ENCODE data around the gene WNT8A.

Gene WNT8A

DNA sequence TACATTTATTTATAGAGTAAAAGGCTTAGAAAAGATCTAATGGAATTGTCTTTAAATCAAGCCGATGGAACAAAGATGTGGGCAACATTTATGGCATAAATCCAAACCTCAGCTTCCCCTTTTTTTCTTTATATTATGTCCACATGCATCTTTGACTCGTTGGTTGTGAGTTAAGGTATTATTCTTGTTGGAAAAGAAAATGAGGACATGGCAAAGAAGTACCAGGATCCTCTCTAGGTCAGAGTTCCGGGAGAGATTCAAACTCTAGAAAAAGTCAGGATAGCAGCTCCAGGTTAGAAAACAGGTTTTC lies 55.9 kb downstream of the WNT8A start (continued):
- TF ChIP-seq, protein P1, sequence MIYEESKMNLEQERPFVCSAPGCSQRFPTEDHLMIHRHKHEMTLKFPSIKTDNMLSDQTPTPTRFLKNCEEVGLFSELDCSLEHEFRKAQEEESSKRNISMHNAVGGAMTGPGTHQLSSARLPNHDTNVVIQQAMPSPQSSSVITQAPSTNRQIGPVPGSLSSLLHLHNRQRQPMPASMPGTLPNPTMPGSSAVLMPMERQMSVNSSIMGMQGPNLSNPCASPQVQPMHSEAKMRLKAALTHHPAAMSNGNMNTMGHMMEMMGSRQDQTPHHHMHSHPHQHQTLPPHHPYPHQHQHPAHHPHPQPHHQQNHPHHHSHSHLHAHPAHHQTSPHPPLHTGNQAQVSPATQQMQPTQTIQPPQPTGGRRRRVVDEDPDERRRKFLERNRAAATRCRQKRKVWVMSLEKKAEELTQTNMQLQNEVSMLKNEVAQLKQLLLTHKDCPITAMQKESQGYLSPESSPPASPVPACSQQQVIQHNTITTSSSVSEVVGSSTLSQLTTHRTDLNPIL (CRISPR knock-in tag; IDR thresholded peaks at IDR 0.05; ENCODE audit: low read depth) = no peak
- TF ChIP-seq ZC3H10 (CRISPR knock-in tag; IDR thresholded peaks at IDR 0.05) (no peak), ARNTL (CRISPR knock-in tag; IDR thresholded peaks at IDR 0.05; ENCODE audit: borderline replicate concordance, low read depth) (no peak), PPARA (CRISPR knock-in tag; IDR thresholded peaks at IDR 0.05; ENCODE audit: borderline replicate concordance) (no peak), TCF4 (CRISPR knock-in tag; IDR thresholded peaks at IDR 0.05; ENCODE audit: borderline replicate concordance) (no peak), GLIS3 (CRISPR knock-in tag; IDR thresholded peaks at IDR 0.05) (no peak), BACH2 (CRISPR knock-in tag; IDR thresholded peaks at IDR 0.05; ENCODE audit: borderline replicate concordance) (no peak), OSR1 (CRISPR knock-in tag; IDR thresholded peaks at IDR 0.05) (no peak)

DNA sequence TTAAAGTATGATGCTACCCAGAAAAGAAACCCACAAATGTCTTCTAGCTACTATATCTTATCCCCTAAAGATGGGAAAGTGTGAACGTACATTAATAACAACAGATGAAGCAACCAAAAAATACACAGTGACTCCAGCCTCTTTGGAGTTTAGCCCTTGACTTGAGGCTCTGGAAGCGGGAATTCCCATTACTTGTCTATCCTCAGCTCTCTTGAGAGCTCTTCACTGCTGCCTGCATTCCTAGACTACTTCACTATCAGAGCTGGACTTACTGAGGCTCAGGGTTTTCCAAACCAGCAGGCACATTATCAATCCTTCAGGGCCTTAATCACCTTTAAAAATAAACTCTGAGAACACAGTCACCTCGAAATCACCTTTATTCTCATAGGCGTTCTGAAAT lies 56.4 kb downstream of the WNT8A start:
- no peak for TF ChIP-seq ZFP3 (CRISPR knock-in tag; IDR thresholded peaks at IDR 0.05)
- no peak for TF ChIP-seq ZNF565 (CRISPR knock-in tag; conservative IDR thresholded peaks at IDR 0.05; ENCODE audit: low read depth)
- no peak for TF ChIP-seq PPARA (CRISPR knock-in tag; IDR thresholded peaks at IDR 0.05; ENCODE audit: borderline replicate concordance)
- no peak for TF ChIP-seq TCF4 (CRISPR knock-in tag; IDR thresholded peaks at IDR 0.05; ENCODE audit: borderline replicate concordance)
- TF ChIP-seq BACH2 (CRISPR knock-in tag; IDR thresholded peaks at IDR 0.05; ENCODE audit: borderline replicate concordance) = no peak
- TF ChIP-seq TOX (CRISPR knock-in tag; IDR thresholded peaks at IDR 0.05; ENCODE audit: borderline replicate concordance) = no peak
- TF ChIP-seq, protein P2, sequence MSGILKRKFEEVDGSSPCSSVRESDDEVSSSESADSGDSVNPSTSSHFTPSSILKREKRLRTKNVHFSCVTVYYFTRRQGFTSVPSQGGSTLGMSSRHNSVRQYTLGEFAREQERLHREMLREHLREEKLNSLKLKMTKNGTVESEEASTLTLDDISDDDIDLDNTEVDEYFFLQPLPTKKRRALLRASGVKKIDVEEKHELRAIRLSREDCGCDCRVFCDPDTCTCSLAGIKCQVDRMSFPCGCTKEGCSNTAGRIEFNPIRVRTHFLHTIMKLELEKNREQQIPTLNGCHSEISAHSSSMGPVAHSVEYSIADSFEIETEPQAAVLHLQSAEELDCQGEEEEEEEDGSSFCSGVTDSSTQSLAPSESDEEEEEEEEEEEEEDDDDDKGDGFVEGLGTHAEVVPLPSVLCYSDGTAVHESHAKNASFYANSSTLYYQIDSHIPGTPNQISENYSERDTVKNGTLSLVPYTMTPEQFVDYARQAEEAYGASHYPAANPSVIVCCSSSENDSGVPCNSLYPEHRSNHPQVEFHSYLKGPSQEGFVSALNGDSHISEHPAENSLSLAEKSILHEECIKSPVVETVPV (CRISPR knock-in tag; IDR thresholded peaks at IDR 0.05) = no peak
- TF ChIP-seq, protein P3, sequence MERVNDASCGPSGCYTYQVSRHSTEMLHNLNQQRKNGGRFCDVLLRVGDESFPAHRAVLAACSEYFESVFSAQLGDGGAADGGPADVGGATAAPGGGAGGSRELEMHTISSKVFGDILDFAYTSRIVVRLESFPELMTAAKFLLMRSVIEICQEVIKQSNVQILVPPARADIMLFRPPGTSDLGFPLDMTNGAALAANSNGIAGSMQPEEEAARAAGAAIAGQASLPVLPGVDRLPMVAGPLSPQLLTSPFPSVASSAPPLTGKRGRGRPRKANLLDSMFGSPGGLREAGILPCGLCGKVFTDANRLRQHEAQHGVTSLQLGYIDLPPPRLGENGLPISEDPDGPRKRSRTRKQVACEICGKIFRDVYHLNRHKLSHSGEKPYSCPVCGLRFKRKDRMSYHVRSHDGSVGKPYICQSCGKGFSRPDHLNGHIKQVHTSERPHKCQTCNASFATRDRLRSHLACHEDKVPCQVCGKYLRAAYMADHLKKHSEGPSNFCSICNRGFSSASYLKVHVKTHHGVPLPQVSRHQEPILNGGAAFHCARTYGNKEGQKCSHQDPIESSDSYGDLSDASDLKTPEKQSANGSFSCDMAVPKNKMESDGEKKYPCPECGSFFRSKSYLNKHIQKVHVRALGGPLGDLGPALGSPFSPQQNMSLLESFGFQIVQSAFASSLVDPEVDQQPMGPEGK (CRISPR knock-in tag; IDR thresholded peaks at IDR 0.05; ENCODE audit: borderline replicate concordance) = no peak
- no peak for TF ChIP-seq OSR1 (CRISPR knock-in tag; IDR thresholded peaks at IDR 0.05)
- no peak for TF ChIP-seq ESRRG (CRISPR knock-in tag; IDR thresholded peaks at IDR 0.05)
- ATAC-seq = no peak

All from SK-N-SH treated with all-trans-retinoic acid at 6 μM for 48 hours (cell line).